HG02840 (cell line): ENCODE results near the gene GAL3ST2.
A peak's percentile ranks its signal among the peaks of the same experiment; 100 is the strongest.
"Not testable (repeated sequence)": the region's sequence is repeated elsewhere in the genome, so short reads cannot be mapped to it uniquely, and the experiment has no call there.

Experiments used
- ATAC-seq: cut with Tn5 transposase; IDR thresholded peaks from one replicate; pipeline ENCODE4 v1.9.1; 2021; ENCODE audit warnings: mild to moderate bottlenecking, moderate library complexity, moderate number of reproducible peaks; ENCODE audit not compliant: unreplicated experiment, low FRiP score

Gene GAL3ST2

GRCh38 chr2:241776336-241777169 is at the start of gene GAL3ST2:
GAL3ST2 (plus strand) TSS chr2:241776822; CDS start chr2:241776956, 134 bp downstream.
- ATAC-seq = no peak

DNA sequence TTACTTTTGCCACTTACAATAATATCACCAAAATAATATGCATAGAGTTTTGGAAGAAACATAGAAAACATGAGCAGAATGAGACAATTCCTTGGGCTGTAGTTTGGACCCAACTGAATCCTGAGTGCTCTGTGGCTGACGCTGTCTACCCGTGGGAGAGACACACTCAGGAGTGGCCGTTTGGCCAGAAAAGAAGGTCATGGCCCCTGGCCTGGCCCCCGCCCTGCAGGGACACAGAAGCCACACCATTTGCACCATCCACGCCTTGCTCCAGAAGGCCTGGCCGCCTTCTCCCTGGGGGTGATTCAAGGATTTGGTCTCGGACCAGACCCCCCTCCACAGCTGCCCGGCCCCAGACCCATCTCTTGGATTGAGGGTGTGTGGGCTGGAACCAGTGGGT is 48.6 kb upstream of the GAL3ST2 start:
- ATAC-seq = no peak

DNA sequence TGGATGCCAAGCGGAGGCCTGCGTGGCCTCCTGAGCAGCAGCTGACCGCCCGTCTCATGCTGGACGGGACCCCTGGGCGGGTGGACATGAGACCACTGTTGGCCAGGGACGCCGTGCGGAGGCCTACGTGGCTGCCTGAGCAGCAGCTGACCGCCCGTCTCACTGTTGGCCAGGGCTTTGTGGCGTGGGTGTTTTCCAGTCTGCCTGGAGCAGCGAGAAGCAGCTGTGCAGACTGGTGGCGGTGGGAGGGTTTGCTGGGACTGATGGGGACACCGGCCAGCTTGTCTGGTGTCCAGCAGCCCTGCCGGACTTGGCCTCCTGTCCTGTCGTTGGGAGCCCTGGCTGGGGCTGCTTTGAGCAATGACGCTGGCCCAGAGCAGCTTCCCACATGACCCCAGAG is 48.0 kb upstream of the GAL3ST2 start:
- ATAC-seq = no peak

- ATAC-seq = no peak
Observed at GRCh38 chr2:241729868-241730267, 46.8 kb upstream of the GAL3ST2 start.

DNA sequence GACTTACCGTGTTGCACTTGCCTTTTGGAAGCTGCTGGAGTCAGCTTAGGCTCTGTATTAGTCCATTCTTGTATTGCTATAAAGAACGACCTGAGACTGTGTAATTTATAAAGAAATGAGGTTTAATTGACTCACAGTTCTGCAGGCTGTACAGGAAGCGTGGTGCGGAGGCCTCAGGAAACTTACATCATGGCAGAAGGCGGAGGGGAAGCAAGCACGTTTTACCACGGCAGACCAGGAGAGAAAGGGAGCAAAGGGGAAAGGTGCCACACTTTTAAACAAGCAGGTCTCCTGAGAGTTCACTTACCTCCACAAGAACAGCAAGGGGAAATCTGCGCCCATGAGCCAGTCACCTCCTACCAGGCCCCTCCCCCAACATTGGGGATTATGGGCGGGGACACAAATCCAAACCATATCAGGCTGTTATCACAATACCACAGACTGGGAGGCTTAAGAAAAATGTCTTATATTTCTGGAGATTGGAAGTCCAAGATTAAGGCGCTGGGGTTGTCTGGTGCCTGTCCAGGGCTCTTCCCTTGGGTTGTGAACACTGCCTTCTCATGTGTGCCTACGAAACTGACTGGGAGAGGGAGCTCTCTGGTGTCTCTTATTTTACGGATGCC is 45.8 kb upstream of the GAL3ST2 start:
- ATAC-seq = no peak

DNA sequence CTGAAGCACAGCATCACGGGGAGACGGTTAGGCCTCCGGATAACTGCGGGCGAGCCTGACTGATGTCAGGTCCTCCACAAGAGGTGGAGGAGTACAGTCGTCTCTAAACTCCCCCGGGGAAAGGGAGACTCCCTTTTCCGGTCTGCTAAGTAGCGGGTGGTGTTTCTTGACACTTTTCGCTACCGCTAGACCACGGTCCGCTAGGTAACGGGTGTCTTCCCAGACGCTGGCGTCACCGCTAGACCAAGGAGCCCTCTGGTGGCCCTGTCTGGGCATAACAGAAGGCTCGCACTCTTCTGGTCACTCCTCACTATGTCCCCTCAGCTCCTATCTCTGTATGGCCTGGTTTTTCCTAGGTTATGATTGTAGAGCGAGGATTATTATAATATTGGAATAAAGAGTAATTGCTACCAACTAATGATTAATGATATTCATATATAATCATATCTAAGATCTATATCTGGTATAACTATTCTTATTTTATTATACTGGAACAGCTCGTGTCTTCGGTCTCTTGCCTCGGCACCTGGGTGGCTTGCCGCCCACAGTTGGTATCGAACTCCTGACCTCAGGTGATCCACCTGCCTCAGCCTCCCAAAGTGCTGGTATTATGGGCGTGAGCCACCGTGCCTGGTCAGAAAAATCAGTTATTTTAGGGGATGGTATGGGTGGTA is 44.0 kb upstream of the GAL3ST2 start:
- ATAC-seq = not testable (repeated sequence)

DNA sequence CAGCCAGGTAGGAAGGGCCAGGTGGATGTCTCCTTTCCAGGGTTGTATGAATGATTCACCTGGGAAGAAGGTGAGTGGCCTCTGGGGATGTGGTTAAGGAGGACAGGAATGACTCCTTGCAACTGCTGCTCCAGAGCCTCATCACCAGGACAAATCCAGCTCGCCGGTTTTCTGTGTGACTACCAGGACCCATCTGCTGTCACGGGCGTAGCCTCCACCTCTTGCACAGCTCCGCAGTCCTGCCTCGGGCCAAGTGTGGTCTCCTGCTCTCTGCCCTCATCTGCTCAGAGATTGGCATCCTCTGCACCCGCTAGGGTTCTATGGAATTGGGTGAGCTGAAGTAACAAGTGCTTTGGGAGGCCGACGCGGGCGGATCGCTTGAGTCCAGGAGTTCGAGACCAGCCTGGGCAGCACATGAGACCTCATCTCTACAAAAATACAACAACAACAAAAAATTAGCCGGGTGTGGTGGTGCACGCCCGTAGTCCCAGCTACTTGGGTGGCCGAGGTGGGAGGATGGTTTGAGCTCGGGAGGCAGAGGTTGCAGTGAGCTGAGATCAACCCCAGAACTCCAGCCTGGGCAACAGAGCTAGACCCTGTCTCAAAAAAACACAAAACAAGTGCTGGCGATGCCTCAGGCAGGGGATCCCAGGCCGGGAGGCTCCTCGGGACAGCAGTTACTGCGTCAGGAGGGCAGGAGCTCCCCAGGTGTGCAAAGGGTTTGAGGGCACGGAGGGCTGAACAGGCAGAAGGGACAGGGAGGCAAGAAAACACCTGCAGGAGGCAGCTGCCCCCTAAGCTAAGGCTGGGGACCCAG is 43.0 kb upstream of the GAL3ST2 start:
- ATAC-seq = no peak

GRCh38 chr2:241734208-241734466 is 42.5 kb upstream of the GAL3ST2 start:
- ATAC-seq = no peak

DNA sequence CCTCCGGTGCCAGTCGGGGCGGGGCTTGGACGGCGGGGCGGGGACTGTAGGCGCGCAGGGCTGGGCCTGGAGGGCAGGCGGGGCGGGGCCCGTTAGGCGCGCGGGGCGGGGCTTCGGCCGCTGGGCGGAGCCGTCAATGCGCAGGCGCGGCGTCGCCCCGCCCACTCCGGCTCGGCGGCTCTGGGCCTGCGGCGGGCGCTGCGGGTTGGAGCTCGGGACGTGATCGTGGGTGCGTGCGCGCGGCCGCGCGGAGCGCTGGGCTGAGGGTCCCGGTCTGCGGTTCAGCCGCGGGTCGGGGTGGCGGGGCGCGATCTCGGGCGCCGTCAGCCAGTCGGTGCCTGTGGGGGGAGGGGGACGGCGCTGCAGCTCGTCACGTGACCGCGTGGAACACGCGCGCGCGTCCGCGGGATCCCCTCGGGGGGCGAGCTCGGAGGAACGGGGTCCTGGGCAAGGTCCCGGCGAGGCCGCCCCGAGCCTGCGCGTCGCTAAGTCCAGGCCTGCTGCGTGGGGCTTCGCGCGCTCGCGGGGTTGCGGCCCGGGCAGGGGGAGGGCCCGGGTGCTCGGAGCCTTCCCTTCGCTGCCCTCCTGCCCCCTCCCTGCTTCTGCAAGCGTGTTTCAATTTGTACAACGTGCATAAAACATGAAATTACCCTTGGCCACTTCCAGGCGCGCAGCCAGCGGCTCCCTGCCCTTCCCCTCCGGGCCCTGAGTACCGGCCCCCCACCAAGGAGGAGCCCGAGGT is 42.0 kb upstream of the GAL3ST2 start, which contains the start of gene D2HGDH:
D2HGDH (plus strand) TSS at position 164 of the 742 bp plus-strand sequence. CDS start 595 bp downstream, outside the sequence.
- ATAC-seq = peak; percentile 77

DNA sequence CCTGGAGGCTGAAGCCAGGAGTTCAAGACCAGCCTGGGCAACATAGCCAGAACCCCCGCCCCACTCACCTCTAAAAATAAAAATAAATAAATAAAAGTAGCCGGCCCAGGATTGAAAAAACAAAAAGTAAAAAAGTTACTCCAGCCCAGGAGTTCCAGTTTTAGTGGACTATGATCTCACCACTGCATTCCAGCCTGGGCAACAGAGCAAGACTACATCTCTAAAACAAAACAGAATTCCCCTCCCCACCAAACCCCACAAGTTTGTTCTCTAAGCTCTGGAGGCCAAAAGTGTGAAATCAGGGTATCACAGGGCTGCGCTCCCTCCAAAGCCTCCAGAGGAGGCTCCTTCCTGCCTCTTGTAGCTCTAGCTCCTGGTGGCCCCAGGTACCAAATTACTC is 40.5 kb upstream of the GAL3ST2 start:
- ATAC-seq = no peak

GRCh38 chr2:241738040-241738686 is 38.5 kb upstream of the GAL3ST2 start:
- no peak for ATAC-seq

GRCh38 chr2:241739177-241739576 is 37.4 kb upstream of the GAL3ST2 start:
- no peak for ATAC-seq

DNA sequence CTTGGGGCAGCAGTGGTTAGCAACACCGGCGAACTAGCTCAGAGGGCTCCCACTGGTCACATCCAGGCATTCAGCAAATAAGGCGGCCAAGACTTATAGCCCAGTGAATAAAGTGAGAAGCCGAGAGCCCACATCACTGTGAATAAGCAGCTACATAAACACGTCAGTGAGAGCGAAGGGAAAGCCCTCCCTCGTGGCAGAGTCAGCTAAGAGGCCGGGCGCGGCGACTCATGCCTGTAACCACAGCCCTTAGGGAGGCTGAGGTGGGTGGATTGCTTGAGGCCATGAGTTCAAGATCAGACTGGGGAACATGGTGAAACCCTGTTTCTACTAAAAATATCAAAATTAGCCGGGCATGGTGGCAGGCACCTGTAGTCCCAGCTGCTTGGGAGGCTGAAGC is 37.0 kb upstream of the GAL3ST2 start:
- no peak for ATAC-seq

DNA sequence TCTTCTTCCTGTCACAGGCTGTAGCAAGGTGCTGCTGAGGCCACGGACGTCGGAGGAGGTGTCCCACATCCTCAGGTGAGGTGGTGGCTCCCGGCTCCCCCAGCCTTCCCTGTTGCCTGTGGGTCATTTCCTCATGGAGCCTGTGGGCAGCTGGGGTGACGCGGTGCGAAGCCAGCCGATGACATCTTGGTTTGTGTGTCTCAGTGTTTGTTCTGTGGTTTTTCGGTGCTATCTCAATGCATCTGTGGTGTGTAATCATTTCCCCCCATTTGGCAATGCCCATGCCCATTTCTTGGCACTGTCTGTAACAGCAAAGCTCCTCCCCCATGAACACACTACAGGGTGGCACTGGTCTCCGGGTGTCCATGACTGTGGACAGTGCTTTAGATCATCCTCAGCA is 35.6 kb upstream of the GAL3ST2 start:
- no peak for ATAC-seq

GRCh38 chr2:241742320-241742939 is 34.2 kb upstream of the GAL3ST2 start:
- ATAC-seq = no peak

DNA sequence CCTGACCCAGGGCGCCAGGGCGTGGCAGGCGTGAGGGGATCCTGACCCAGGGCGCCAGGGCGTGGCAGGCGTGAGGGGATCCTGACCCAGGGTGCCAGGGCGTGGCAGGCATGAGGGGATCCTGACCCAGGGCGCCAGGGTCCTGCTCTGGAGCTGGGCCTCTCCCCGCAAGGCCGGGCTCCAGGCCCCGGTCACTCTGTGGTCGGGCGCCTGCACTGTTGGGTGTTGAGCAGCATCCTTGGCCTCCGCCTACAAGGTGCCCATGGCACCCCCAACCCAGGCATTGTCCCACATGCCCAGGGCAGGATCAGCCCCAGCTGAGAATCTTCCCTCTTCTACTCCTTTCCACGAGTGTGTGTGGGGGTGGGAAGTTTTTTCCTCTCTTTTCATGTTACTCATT is 33.6 kb upstream of the GAL3ST2 start:
- ATAC-seq = not testable (repeated sequence)

- ATAC-seq = no peak
Observed at GRCh38 chr2:241743620-241744019, 33.0 kb upstream of the GAL3ST2 start.

DNA sequence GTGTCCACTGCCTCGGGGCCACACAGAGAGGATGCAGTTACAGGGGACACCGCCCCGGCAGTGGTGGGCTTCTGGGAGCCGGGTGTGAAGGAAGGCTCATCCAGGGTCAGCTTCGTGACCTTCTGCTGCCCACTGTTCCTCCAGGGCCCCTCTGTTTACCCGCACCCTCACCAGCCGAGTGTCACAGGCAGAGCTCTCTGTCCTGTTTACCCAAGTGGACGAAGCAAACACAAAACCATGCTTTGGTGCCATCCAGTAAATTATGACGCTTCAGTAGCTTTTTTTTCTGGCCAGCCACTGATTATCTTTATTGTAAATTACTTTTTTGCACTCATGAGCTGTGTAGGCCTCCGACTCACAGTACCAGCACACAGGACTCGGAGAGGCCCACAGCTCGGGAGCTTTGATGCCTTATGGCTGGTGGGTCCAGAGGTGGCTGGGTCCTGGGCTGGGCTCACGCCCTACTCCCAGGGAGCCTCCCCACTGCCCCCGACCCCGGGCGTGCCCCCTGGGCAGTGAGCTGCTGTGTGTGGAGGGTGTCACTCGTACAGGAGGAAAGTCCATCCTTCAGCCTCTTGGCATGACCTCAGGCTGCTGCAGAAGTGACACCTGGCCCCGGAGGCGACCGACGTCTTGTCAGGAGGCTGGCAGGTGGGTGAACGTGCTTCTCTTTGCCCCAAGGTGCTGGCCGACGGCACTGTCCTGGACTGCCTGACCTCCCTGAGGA is 32.4 kb upstream of the GAL3ST2 start:
- no peak for ATAC-seq
